H9 (cell line): ENCODE measurements around the gene CELF6. TPM values are rescaled to one million over a fixed set of nuclear protein-coding genes. Genes with fewer than 3 reads are reported as not detected.

ENCODE experiments used
- DNase-seq: peaks from one replicate; pipeline ENCODE4 v3.0.0-alpha.2; 2017
- H2AFZ ChIP-seq: one replicate; pipeline ENCODE4 v1.6.1; 2013; ENCODE audit warnings: mild to moderate bottlenecking, low read length, control low read depth, moderate library complexity
- H2AK5ac ChIP-seq: 2 replicates; pipeline ENCODE4 v1.6.1; 2013; ENCODE audit warnings: low read length, control low read depth, mixed read lengths; ENCODE audit not compliant: insufficient read length
- H2BK120ac ChIP-seq: one replicate; pipeline ENCODE4 v1.6.1; 2013; ENCODE audit warnings: low read depth, mild to moderate bottlenecking, low read length, control low read depth, inconsistent platforms; ENCODE audit not compliant: poor library complexity, severe bottlenecking
- H2BK12ac ChIP-seq: 2 replicates; pipeline ENCODE4 v1.6.1; 2013; ENCODE audit warnings: low read length, control low read depth, mixed read lengths, low read depth; ENCODE audit not compliant: insufficient read length
- H2BK15ac ChIP-seq: 2 replicates; pipeline ENCODE4 v1.6.1; 2013; ENCODE audit warnings: low read depth, low read length, control low read depth
- H2BK20ac ChIP-seq: one replicate; pipeline ENCODE4 v1.6.1; 2013; ENCODE audit warnings: low read depth, mild to moderate bottlenecking, low read length, control low read depth, inconsistent platforms; ENCODE audit not compliant: poor library complexity, severe bottlenecking
- H2BK5ac ChIP-seq: 2 replicates; pipeline ENCODE4 v1.6.1; 2013; ENCODE audit warnings: low read length, control low read depth, mixed read lengths; ENCODE audit not compliant: insufficient read length
- H3K14ac ChIP-seq: 2 replicates; pipeline ENCODE4 v1.6.1; 2013; ENCODE audit warnings: low read length, control low read depth; ENCODE audit not compliant: insufficient read depth
- H3K18ac ChIP-seq: 2 replicates; pipeline ENCODE4 v1.6.1; 2013; ENCODE audit warnings: low read depth, mild to moderate bottlenecking, mixed read lengths, low read length, control low read depth; ENCODE audit not compliant: insufficient read length
- H3K23ac ChIP-seq: 2 replicates; pipeline ENCODE4 v1.6.1; 2013; ENCODE audit warnings: low read length, control low read depth, mixed read lengths, low read depth; ENCODE audit not compliant: insufficient read length
- H3K23me2 ChIP-seq: 2 replicates; pipeline ENCODE4 v1.6.1; 2013; ENCODE audit warnings: low read depth, mild to moderate bottlenecking, mixed read lengths, low read length, control low read depth; ENCODE audit not compliant: insufficient read length, poor library complexity, severe bottlenecking
- H3K27ac ChIP-seq: 2 replicates; pipeline ENCODE4 v1.5.1; 2013; ENCODE audit warnings: low read length, control low read depth, mixed read lengths, low read depth; ENCODE audit not compliant: insufficient read length
- H3K27me3 ChIP-seq: 2 replicates; pipeline ENCODE4 v1.6.1; 2013; ENCODE audit warnings: low read length, control low read depth, inconsistent platforms; ENCODE audit not compliant: insufficient read depth
- H3K4ac ChIP-seq: 2 replicates; pipeline ENCODE4 v1.6.1; 2013; ENCODE audit warnings: low read depth, mild to moderate bottlenecking, control low read depth, inconsistent platforms, low read length, moderate library complexity
- H3K4me1 ChIP-seq: 2 replicates; pipeline ENCODE4 v1.6.1; 2013; ENCODE audit warnings: low read length, control low read depth, inconsistent platforms; ENCODE audit not compliant: insufficient read depth
- H3K4me2 ChIP-seq: 2 replicates; pipeline ENCODE4 v1.6.1; 2013; ENCODE audit warnings: low read length, control low read depth, mixed read lengths; ENCODE audit not compliant: insufficient read length, insufficient read depth
- H3K56ac ChIP-seq: 2 replicates; pipeline ENCODE4 v1.6.1; 2013; ENCODE audit warnings: low read depth, mild to moderate bottlenecking, mixed read lengths, low read length, control low read depth; ENCODE audit not compliant: insufficient read length
- H3K79me1 ChIP-seq: 2 replicates; pipeline ENCODE4 v1.6.1; 2013; ENCODE audit warnings: low read depth, mild to moderate bottlenecking, moderate library complexity, low read length, control low read depth, inconsistent platforms; ENCODE audit not compliant: insufficient read depth, poor library complexity, severe bottlenecking
- H3K79me2 ChIP-seq: 2 replicates; pipeline ENCODE4 v1.6.1; 2013; ENCODE audit warnings: low read length, control low read depth, inconsistent platforms; ENCODE audit not compliant: insufficient read depth
- H3K9ac ChIP-seq: 2 replicates; pipeline ENCODE4 v1.6.1; 2013; ENCODE audit warnings: low read length, control low read depth, mixed read lengths; ENCODE audit not compliant: insufficient read length; ENCODE audit errors: extremely low read depth
- H3K9me3 ChIP-seq: one replicate; pipeline ENCODE4 v1.6.1; 2013; ENCODE audit warnings: low read depth, low read length, inconsistent platforms; ENCODE audit not compliant: control insufficient read depth
- H3T11ph ChIP-seq: one replicate; pipeline ENCODE4 v1.6.1; 2013; ENCODE audit warnings: mild to moderate bottlenecking, low read length, control low read depth, inconsistent platforms
- H4K20me1 ChIP-seq: one replicate; pipeline ENCODE4 v1.6.1; 2013; ENCODE audit not compliant: control insufficient read depth, insufficient read length, insufficient read depth
- H4K5ac ChIP-seq: 2 replicates; pipeline ENCODE4 v1.6.1; 2013; ENCODE audit warnings: low read depth, mild to moderate bottlenecking, mixed read lengths, low read length, control low read depth; ENCODE audit not compliant: insufficient read length
- H4K8ac ChIP-seq: replicated peaks from 2 replicates; pipeline ENCODE4 v1.6.1; 2013; ENCODE audit warnings: low read length, control low read depth, mixed read lengths, low read depth; ENCODE audit not compliant: insufficient read length
- H4K91ac ChIP-seq: 2 replicates; pipeline ENCODE4 v1.6.1; 2013; ENCODE audit warnings: low read depth, mild to moderate bottlenecking, moderate library complexity, mixed read lengths, low read length, control low read depth; ENCODE audit not compliant: insufficient read length
- H3K27ac Mint-ChIP-seq, 3 experiments: 2 replicates in 2 of 3; 3 replicates in 1 of 3; pipeline ENCODE4 v1.8.0; 2020 to 2021; ENCODE audit warnings: mixed read lengths in 3 of 3, mild to moderate bottlenecking in 1 of 3, moderate library complexity in 1 of 3
- H3K27me3 Mint-ChIP-seq: 2 replicates; pipeline ENCODE4 v1.8.0; 2021; ENCODE audit warnings: low read depth, mild to moderate bottlenecking, moderate library complexity, mixed read lengths
- H3K36me3 Mint-ChIP-seq, 3 experiments: 2 replicates in 2 of 3; 3 replicates in 1 of 3; pipeline ENCODE4 v1.8.0; 2020 to 2021; ENCODE audit warnings: low read depth in 3 of 3, mixed read lengths in 3 of 3; ENCODE audit not compliant: insufficient read depth in 1 of 3
- H3K4me1 Mint-ChIP-seq, 2 experiments: 2 replicates each; pipeline ENCODE4 v1.8.0; 2020; ENCODE audit warnings: mixed read lengths in 2 of 2
- H3K4me3 Mint-ChIP-seq, 2 experiments: 2 replicates in 1 of 2; 3 replicates in 1 of 2; pipeline ENCODE4 v1.8.0; 2020 to 2021; ENCODE audit warnings: mild to moderate bottlenecking in 2 of 2, mixed read lengths in 2 of 2, moderate library complexity in 1 of 2
- H3K9me3 Mint-ChIP-seq, 2 experiments: 2 replicates in 1 of 2; 3 replicates in 1 of 2; pipeline ENCODE4 v1.8.0; 2020; ENCODE audit warnings: mild to moderate bottlenecking in 2 of 2, mixed read lengths in 2 of 2, moderate library complexity in 1 of 2
- CTCF ChIP-seq: fragments of 200-600 bp; sonication (generic); conservative IDR thresholded peaks from 3 replicates; pipeline ENCODE4 v1.8.0; 2021; ENCODE audit warnings: antibody characterized with exemption, mild to moderate bottlenecking
- WGBS: extraction: QIAGEN DNeasy Blood & Tissue Kit; methylation state at CpG from one replicate; pipeline ENCODE4 v1.1.7; 2013; ENCODE audit warnings: missing lambda C conversion rate, low lambda C conversion rate, mixed read lengths; ENCODE audit not compliant: insufficient read length; ENCODE audit errors: extremely low coverage; 5-methylcytosine and 5-hydroxymethylcytosine counted together
- long read RNA-seq: library from polyadenylated mRNA; unstranded; transcript quantifications from one replicate; pipeline ENCODE4 v2.0.0, GENCODE V29; 2020
- total RNA-seq: library from RNA; stranded (reverse); gene quantifications from 2 replicates; pipeline ENCODE4 v1.2.1, GENCODE V29; 2021

CELF6 gene
- total RNA-seq, result 0.13 and 0.18 TPM in 2 replicates
- long read RNA-seq, result 0 reads

- DNase-seq, result peak; percentile 98
- TF ChIP-seq CTCF, result no peak
- H3K27me3 Mint-ChIP-seq, result peaks cover 56% of the 10 kb centered on the region
- Histone ChIP-seq H3K23me2 (peaks cover 6% of the 10 kb centered on the region), H3K4me2 (peak within 1 kb of the TSS; percentile 73), H4K8ac (no peak within 1 kb of the TSS), H3T11ph (no peak within 1 kb of the TSS), H2BK5ac (no peak within 1 kb of the TSS), H2BK120ac (no peak within 1 kb of the TSS), H4K91ac (no peak within 1 kb of the TSS), H2AFZ (no peak within 1 kb of the TSS), H2BK15ac (no peak within 1 kb of the TSS), H2BK20ac (no peak within 1 kb of the TSS), H3K18ac (peak within 1 kb of the TSS; percentile 73), H3K23ac (no peak within 1 kb of the TSS), H3K79me2 (no peaks in the 10 kb centered on the region), H3K9me3 (no peaks in the 10 kb centered on the region), H3K79me1 (no peaks in the 10 kb centered on the region), H4K5ac (no peak within 1 kb of the TSS), H4K20me1 (no peaks in the 10 kb centered on the region), H3K4me1 (no peaks in the 10 kb centered on the region), H3K27ac (no peak within 1 kb of the TSS), H2AK5ac (no peak within 1 kb of the TSS), H3K4ac (no peak within 1 kb of the TSS), H3K27me3 (peaks cover 5% of the 10 kb centered on the region; the same call in 1 of the 2 replicates), H2BK12ac (no peak within 1 kb of the TSS), H3K14ac (no peak within 1 kb of the TSS), H3K56ac (no peak within 1 kb of the TSS), H3K9ac (no peak within 1 kb of the TSS)
- H3K36me3 Mint-ChIP-seq, result no peaks in the 10 kb centered on the region; a peak in 1 of 7 replicates
- H3K9me3 Mint-ChIP-seq, result peaks cover 5 to 7% of the 10 kb centered on the region in 2 experiments; a peak in 3 of 5 replicates
- peaks cover 16 to 17% of the 10 kb centered on the region in 2 experiments for H3K4me1 Mint-ChIP-seq
- peak within 1 kb of the TSS in 2 of 3 experiments; percentile 19 to 92; a peak in 3 of 7 replicates for H3K27ac Mint-ChIP-seq
- peak within 1 kb of the TSS; percentile 78 to 83 for H3K4me3 Mint-ChIP-seq
- WGBS, result no CpG with 5 or more reads among the region's 58 CpGs
Measured at GRCh38 chr15:72319985-72320671, at the start of gene CELF6. Gene CELF6 (minus strand): TSS chr15:72320157. CDS start chr15:72319874, 283 bp downstream.
